ENCODE results near the gene GTF2IRD1. TPM values are rescaled to one million over a fixed set of nuclear protein-coding genes. Genes with fewer than 3 reads are reported as not detected.

Gene GTF2IRD1
- total and polyA plus RNA-seq, 9 of the 15 experiments (the other 6 are each of a cell fraction or from before 2014, with no cell fraction given): 9.1 to 30.2 (median 14.0) TPM

DNA sequence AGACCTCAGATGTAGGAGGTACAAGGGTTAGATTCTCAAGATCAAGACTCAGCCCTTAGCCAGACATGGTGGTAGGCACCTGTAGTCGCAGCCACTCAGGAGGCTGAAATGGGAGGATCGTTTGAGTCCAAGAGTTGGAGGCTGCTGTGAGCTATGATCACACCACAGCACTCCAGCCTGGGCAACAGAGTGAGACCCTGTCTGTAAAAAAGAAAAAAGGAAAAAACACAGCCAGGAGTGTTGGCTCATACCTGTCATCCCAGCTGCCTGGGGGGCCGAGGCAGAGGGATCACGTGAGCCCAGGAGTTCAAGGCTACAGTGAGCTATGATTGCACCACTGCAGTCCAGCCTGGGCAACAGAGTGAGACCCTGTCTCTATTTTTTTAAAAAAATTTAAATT lies 69.3 kb downstream of the GTF2IRD1 start:
- intact Hi-C loops (cut with micrococcal nuclease): no loop called here

DNA sequence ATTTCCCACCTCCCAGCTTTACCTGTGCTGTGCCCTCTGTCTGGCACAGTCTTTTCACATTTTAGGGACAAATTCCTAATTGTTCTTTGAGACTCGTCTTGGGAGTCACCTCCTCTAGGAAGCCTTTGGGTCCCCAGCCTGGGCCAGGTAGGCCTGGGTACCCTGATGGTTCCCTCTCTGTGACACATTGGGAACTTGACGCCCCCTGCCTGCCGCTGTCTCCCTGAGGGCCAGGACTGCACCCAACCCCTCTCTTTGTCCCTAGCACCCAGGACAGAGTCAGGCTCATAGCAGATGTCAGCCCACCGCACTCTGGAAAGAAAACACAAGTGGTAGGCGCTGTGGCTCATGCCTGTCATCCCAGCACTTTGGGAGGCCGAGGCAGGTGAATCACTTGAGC lies 71.4 kb downstream of the GTF2IRD1 start:
- ChIA-PET POLR2A (interaction anchor here (0.7 kb wide), 1 partner anchor 55 kb away, joined by 3 read pairs; no protein-coding TSS in a partner anchor), CTCF (ENCODE audit: low intra/inter-chr PET ratio) (no interaction called here)
- no peak for TF ChIP-seq SP2 (IDR thresholded peaks at IDR 0.05; ENCODE audit: extremely low read depth, low read depth, low read length, poor library complexity, severe bottlenecking)
- TF ChIP-seq, protein P1, sequence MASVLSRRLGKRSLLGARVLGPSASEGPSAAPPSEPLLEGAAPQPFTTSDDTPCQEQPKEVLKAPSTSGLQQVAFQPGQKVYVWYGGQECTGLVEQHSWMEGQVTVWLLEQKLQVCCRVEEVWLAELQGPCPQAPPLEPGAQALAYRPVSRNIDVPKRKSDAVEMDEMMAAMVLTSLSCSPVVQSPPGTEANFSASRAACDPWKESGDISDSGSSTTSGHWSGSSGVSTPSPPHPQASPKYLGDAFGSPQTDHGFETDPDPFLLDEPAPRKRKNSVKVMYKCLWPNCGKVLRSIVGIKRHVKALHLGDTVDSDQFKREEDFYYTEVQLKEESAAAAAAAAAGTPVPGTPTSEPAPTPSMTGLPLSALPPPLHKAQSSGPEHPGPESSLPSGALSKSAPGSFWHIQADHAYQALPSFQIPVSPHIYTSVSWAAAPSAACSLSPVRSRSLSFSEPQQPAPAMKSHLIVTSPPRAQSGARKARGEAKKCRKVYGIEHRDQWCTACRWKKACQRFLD (CRISPR knock-in tag; IDR thresholded peaks at IDR 0.05): no peak
- TF ChIP-seq, protein P2, sequence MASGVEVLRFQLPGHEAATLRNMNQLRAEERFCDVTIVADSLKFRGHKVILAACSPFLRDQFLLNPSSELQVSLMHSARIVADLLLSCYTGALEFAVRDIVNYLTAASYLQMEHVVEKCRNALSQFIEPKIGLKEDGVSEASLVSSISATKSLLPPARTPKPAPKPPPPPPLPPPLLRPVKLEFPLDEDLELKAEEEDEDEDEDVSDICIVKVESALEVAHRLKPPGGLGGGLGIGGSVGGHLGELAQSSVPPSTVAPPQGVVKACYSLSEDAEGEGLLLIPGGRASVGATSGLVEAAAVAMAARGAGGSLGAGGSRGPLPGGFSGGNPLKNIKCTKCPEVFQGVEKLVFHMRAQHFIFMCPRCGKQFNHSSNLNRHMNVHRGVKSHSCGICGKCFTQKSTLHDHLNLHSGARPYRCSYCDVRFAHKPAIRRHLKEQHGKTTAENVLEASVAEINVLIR (CRISPR knock-in tag; IDR thresholded peaks at IDR 0.05): no peak
- TF ChIP-seq, protein P3, sequence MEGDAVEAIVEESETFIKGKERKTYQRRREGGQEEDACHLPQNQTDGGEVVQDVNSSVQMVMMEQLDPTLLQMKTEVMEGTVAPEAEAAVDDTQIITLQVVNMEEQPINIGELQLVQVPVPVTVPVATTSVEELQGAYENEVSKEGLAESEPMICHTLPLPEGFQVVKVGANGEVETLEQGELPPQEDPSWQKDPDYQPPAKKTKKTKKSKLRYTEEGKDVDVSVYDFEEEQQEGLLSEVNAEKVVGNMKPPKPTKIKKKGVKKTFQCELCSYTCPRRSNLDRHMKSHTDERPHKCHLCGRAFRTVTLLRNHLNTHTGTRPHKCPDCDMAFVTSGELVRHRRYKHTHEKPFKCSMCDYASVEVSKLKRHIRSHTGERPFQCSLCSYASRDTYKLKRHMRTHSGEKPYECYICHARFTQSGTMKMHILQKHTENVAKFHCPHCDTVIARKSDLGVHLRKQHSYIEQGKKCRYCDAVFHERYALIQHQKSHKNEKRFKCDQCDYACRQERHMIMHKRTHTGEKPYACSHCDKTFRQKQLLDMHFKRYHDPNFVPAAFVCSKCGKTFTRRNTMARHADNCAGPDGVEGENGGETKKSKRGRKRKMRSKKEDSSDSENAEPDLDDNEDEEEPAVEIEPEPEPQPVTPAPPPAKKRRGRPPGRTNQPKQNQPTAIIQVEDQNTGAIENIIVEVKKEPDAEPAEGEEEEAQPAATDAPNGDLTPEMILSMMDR (IDR thresholded peaks at IDR 0.05 in 2 of 3, conservative IDR thresholded peaks at IDR 0.05 in 1 of 3; ENCODE audit: insufficient read depth in 2 of 3, low read depth in 1 of 3, low read length in 3 of 3): 0 out of 6 replicates have a peak, but pooled peaks of 1 of the 3 experiments have one; percentile 5

More for the DNA sequence above, 69.3 kb downstream of the GTF2IRD1 start:
- Histone ChIP-seq H3K36me3 (ENCODE audit: control insufficient read depth, insufficient read depth, low read length) (peaks cover 47% of the 10 kb centered on the region; the same call in 1 of the 3 replicates), H3K79me2 (ENCODE audit: control insufficient read depth, insufficient read depth, low read length) (no peaks in the 10 kb centered on the region), H3K27me3 (ENCODE audit: control insufficient read depth in 2 of 2, insufficient read depth in 2 of 2, low read length in 2 of 2) (no peaks in the 10 kb centered on the region), H3K27ac (ENCODE audit: extremely low read depth, low read depth, low read length) (no peak overlapping the region), H3K4me2 (ENCODE audit: insufficient read depth, low read length) (no peak overlapping the region), H4K20me1 (replicated peaks; ENCODE audit: control insufficient read depth, insufficient read depth, low read length) (0 out of 2 replicates have a peak, but pooled peaks cover 2% of the 10 kb centered on the region), H2AFZ (ENCODE audit: low read depth, low read length) (no peak overlapping the region), H3K9me1 (ENCODE audit: control insufficient read depth, insufficient read depth, low read length) (no peaks in the 10 kb centered on the region), H3K9ac (ENCODE audit: insufficient read depth in 1 of 2, low read depth in 2 of 2, low read length in 2 of 2) (no peak overlapping the region), H3K9me3 (replicated peaks; ENCODE audit: control insufficient read depth, insufficient read depth, low read depth, low read length) (peaks cover 3% of the 10 kb centered on the region; the same call in 1 of the 2 replicates), H3K4me1 (replicated peaks in 1 of 2; ENCODE audit: control insufficient read depth in 2 of 2, insufficient read depth in 2 of 2, low read length in 2 of 2) (peaks cover 0 to 8% of the 10 kb centered on the region in 2 experiments; a peak in 1 of 5 replicates), H3K4me3 (no peak overlapping the region)
- FAIRE-seq (no peak), ATAC-seq (no peak), DNase-seq (ENCODE audit: extremely low read depth in 1 of 4, low spot score in 3 of 4) (no peak)
- no TSS peak for BruUV-seq (replicated peaks)
- ChIA-PET CTCF (ENCODE audit: low intra/inter-chr PET ratio) (interaction anchor here (0.6 kb wide), 1 partner anchor 1684 kb away, joined by 3 read pairs; no protein-coding TSS in a partner anchor), POLR2A (no interaction called here)
- in situ Hi-C loops (cut with MboI): no loop called here
- no peak for TF ChIP-seq ARID2 (IDR thresholded peaks at IDR 0.05)
- peak; percentile 85 for TF ChIP-seq ZNF121 (CRISPR knock-in tag; conservative IDR thresholded peaks at IDR 0.05)
- WGBS (ENCODE audit: insufficient coverage, low coverage, missing lambda C conversion rate): 92% methylated on average over 4 of the region's 4 CpGs

More for the DNA sequence above, 71.4 kb downstream of the GTF2IRD1 start:
- H3K27me3 ChIP-seq (ENCODE audit: control insufficient read depth in 2 of 2, insufficient read depth in 2 of 2, low read length in 2 of 2): no peaks in the 10 kb centered on the region
- in situ Hi-C loops (cut with MboI) (no loop called here), intact Hi-C loops (cut with micrococcal nuclease) (no loop called here)
- peaks cover 41% of the 10 kb centered on the region; the same call in 1 of the 3 replicates for H3K36me3 ChIP-seq (ENCODE audit: control insufficient read depth, insufficient read depth, low read length)
- H3K79me2 ChIP-seq (ENCODE audit: control insufficient read depth, insufficient read depth, low read length): no peaks in the 10 kb centered on the region
- DNase-seq (ENCODE audit: extremely low read depth in 1 of 4, low spot score in 3 of 4) (no peak), FAIRE-seq (no peak), ATAC-seq (no peak)
- H3K9ac ChIP-seq (ENCODE audit: insufficient read depth in 1 of 2, low read depth in 2 of 2, low read length in 2 of 2): 0 out of 4 replicates have a peak overlapping the region, but pooled peaks of 1 of the 2 experiments have one; percentile 3
- H3K4me1 ChIP-seq (replicated peaks in 1 of 2; ENCODE audit: control insufficient read depth in 2 of 2, insufficient read depth in 2 of 2, low read length in 2 of 2): peaks cover 0 to 6% of the 10 kb centered on the region in 2 experiments; a peak in 1 of 5 replicates
- WGBS (ENCODE audit: insufficient coverage, low coverage, missing lambda C conversion rate): 86% methylated on average over 5 of the region's 6 CpGs
- H3K4me3 ChIP-seq: no peak overlapping the region
- BruUV-seq (replicated peaks): no TSS peak
- 0 out of 2 replicates have a peak, but pooled peaks cover 3% of the 10 kb centered on the region for H3K9me3 ChIP-seq (replicated peaks; ENCODE audit: control insufficient read depth, insufficient read depth, low read depth, low read length)
- H3K27ac ChIP-seq (ENCODE audit: extremely low read depth, low read depth, low read length): no peak overlapping the region
- H3K4me2 ChIP-seq (ENCODE audit: insufficient read depth, low read length): no peak overlapping the region
- H2AFZ ChIP-seq (ENCODE audit: low read depth, low read length): no peak overlapping the region
- 0 out of 2 replicates have a peak, but pooled peaks cover 2% of the 10 kb centered on the region for H4K20me1 ChIP-seq (replicated peaks; ENCODE audit: control insufficient read depth, insufficient read depth, low read length)
- no peaks in the 10 kb centered on the region for H3K9me1 ChIP-seq (ENCODE audit: control insufficient read depth, insufficient read depth, low read length)
